NCI-H2107 (cell line): ENCODE measurements around the gene CBLN3.
"Not testable (repeated sequence)": the region's sequence is repeated elsewhere in the genome, so short reads cannot be mapped to it uniquely, and the experiment has no call there.

Experiments
- DNase-seq: peaks from one replicate; lab custom pipeline; 2025; lab: John Stamatoyannopoulos, UW

CBLN3 gene

GRCh38 chr14:24403294-24403998, 26.0 kb downstream of the CBLN3 start:
- DNase-seq: no peak

DNA sequence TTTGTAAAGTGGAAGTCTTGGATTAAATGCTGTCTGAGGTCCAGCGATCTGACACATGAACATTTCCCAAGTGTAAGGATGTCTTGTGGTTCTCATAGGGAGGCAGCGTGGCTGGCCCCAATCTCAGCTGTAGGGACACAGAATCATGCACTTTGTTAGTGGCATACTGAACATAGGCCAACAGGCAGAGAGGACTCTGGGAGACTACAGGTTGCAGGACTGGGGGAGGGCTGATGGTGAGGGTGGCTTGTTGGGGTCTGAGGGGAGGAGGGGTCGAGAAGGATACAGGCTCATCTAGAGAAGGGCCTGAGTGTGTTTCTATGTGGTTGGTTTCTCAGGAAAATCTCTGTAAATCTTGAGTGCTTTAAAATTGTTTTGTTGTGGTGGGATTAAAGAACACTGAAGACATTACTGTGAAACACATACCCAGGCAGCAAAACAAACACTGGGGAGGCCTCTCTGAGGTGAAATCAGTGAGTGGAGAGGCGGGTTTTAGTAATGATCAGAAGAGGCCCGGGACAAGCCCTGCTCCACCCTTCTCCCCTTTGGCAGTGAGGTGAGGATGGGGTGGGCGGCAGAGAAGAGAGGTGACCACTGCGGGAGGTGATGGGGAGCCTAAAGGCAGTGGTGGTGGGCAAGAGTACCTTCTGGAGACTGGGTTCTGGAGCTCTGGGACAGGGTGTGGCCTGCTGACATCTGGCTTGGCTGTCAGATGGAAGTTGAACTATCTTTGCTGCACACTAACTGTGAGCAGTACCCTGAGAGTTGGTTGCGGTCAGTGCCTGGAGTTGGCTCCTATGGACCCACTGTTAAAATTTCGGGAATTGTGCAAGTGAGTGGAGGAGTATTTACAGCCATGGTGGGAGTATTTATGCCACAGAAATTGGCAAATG, 27.4 kb downstream of the CBLN3 start:
- no peak for DNase-seq

DNA sequence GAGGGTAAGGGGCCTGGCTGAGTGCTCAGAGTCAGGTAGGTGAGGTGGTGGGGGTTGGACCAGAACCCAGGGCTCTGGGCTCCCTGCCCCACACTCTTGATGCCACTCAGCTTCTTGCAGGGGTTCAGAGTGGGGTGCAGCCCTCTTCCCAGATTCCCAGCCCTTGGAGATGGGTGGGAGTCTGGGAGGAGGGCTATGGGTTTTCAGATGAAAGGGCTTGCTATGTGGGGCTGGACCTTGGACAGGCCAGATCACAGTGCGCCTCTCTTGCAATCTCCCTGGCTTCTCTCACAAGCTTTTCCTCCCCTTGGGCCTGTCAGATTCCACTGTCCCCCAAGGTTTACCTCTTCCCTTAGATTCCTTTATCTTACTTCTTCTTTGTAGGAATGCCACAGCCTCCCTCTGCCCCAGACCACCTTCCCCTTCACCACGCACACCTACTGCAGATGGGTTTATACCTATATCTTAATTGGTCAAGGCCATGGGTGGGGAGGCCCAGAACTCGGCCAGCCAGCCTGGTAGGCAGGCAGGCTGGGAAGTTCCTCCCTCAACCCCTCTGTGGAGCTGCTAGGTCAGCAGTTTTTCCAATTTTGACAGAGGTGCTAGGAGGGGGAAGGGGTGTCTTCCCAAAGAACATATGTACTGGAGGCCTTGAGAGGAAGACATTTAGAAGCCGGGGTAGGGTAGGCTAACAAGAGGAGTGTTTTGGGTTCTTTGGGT, 29.3 kb downstream of the CBLN3 start:
- no peak for DNase-seq

DNA sequence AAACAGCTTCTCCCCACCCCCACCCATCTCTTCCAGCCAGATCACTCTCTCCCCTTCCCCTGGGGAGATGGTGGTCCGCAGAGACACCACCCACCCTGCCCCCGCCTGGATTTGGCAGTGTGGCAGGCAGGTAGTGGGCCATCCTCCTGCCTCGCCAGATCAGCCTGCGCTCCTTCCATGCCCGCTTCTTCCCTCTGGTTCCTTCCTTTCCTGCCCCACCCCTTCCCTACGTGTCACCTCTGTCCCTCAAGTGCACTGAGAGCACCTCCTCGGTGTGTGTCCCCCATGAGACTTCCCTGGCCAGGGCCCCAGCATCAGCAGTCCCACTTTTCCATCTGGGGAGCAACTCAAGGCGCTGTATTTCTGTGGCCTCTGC, 30.0 kb downstream of the CBLN3 start:
- DNase-seq: no peak

- DNase-seq: no peak
Measured at GRCh38 chr14:24398653-24399446, 30.6 kb downstream of the CBLN3 start, which contains the start of gene NYNRIN. NYNRIN (plus strand) TSS chr14:24399003; CDS start chr14:24399247, 244 bp downstream.

GRCh38 chr14:24398293-24398652, 31.2 kb downstream of the CBLN3 start:
- DNase-seq: no peak

GRCh38 chr14:24397639-24398292, 31.7 kb downstream of the CBLN3 start:
- DNase-seq: no peak

GRCh38 chr14:24395609-24396582, 33.6 kb downstream of the CBLN3 start:
- DNase-seq: no peak

DNA sequence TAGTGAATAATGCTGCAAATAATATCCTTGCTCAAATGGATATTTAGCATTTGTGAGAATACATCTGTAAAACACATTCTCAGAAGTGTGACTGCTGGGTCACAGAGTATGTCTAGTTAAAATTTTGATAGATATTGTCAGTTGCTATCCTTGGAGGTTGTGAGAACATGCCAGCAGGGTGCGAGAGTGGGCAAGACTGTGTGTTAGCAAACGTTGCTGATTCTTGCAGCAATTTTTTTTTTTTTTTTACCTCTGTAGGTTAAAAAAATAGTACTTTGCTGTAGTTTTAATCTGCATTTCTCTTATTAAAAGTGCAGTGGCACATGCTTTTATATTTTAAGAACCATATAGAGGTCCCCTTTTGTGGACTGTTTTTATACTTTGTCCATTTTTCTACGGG, 35.2 kb downstream of the CBLN3 start:
- DNase-seq: no peak

DNA sequence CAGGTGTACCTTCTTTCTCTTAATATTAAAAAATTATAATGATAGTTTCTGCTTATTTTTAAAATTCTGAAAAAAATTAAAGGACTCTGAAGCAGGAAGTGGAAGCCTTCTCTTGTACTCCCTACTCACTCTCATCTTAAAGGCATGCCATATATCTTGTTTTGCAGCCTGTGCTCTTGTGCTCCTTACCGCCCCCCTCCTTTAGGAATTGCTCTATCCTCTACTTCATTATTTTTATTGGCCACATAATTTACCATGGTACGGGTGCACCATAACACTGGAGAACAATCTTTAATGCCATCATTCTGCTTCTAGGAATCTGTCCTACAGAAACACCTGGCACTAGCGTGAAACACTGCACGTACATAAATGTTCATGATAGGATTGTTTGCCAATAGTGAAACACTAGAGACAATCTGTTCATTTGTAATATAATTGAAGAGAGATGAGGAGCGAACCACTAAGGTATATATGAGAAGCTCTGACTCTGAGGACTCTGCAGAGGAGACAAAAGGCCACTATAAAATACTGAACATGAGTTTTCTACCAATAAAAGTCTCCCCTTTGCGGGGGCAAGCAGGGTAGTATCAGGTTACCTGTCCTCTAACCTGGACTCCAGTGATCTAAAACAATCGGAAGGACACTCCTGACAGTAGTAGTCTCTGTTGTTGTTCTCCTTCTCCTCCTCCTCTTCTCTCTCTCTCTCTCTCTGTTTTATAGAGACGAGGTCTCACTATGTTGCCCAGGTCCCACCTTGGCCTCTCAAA, 37.0 kb downstream of the CBLN3 start:
- no peak for DNase-seq

GRCh38 chr14:24390701-24391468, 38.6 kb downstream of the CBLN3 start:
- no peak for DNase-seq

GRCh38 chr14:24389226-24389848, 40.1 kb downstream of the CBLN3 start:
- DNase-seq: no peak

GRCh38 chr14:24388474-24389179, 40.8 kb downstream of the CBLN3 start:
- DNase-seq: no peak

GRCh38 chr14:24387579-24387978, 41.9 kb downstream of the CBLN3 start:
- DNase-seq: not testable (repeated sequence)

DNA sequence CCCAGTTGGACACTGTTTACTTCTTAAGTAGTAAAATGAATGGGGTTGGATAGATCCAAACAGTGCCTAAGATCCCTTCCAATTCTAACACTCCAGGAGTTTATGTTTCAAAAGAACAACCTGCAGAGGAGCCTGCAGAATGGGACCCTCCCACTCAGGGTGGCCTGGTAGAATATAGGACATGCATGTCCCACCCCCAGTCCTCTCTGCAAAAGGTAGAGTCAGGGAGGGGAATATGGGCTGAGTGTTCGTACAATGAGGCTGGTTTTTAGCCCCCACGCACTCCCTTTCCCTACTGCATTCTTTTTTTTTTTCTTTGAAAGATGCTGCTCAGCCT, 42.5 kb downstream of the CBLN3 start:
- DNase-seq: no peak

- DNase-seq: no peak
Measured at GRCh38 chr14:24385524-24385923, 43.9 kb downstream of the CBLN3 start.

DNA sequence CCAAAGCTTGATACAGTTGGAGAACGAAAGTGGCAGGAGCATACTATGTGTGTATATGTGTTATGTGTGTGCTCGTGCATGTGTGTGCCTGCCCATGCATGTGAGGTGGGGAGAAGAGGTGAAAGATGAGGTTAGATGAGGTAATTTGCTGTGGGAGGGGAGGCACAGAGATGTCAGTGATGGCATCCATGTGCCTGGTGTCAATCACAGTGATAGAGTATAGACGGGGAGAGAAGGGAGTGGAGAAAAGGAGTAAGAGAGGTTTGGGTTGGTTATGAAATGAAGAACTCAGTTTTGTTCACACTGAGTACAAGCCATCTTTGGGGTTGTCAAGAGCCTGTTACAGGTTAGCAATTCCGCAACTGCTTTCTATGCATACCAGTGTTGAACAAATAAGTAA, 45.3 kb downstream of the CBLN3 start:
- DNase-seq: no peak

- no peak for DNase-seq
Measured at GRCh38 chr14:24382064-24382371, 47.5 kb downstream of the CBLN3 start.
